HG03045 (cell line): ENCODE results near the gene HYAL1.

ENCODE experiments used
- ATAC-seq: cut with Tn5 transposase; IDR thresholded peaks from one replicate; pipeline ENCODE4 v1.9.1; 2021; ENCODE audit warnings: mild to moderate bottlenecking, moderate library complexity; ENCODE audit not compliant: unreplicated experiment

Gene HYAL1

GRCh38 chr3:50303013-50303815, at the start of gene HYAL1:
Gene HYAL1 (minus strand): TSS chr3:50303574. CDS start chr3:50302956, 618 bp downstream.
- ATAC-seq, result no peak

GRCh38 chr3:50352781-50353180, 49.4 kb upstream of the HYAL1 start:
- no peak for ATAC-seq

GRCh38 chr3:50351323-50351697, 47.9 kb upstream of the HYAL1 start:
- no peak for ATAC-seq

GRCh38 chr3:50350527-50351322, 47.4 kb upstream of the HYAL1 start, which contains the start of the genes CYB561D2 and NPRL2:
Gene CYB561D2 (plus strand): TSS chr3:50350862. CDS start chr3:50351434, 572 bp downstream.
Gene NPRL2 (minus strand): TSS chr3:50350775. CDS start chr3:50350652, 123 bp downstream.
- peak; percentile 89 for ATAC-seq

- ATAC-seq, result no peak
These were observed 46.8 kb upstream of the HYAL1 start for GRCh38 chr3:50350213-50350526.

- no peak for ATAC-seq
These were observed 43.9 kb upstream of the HYAL1 start for GRCh38 chr3:50347187-50347813.

GRCh38 chr3:50345586-50346234, 42.3 kb upstream of the HYAL1 start, which contains the start of gene ZMYND10:
Gene ZMYND10 (minus strand): TSS chr3:50345732. CDS start chr3:50345579, 153 bp downstream.
- ATAC-seq, result no peak

- ATAC-seq, result no peak
These were observed 41.6 kb upstream of the HYAL1 start for GRCh38 chr3:50345008-50345407.

GRCh38 chr3:50342813-50343633, 39.6 kb upstream of the HYAL1 start:
- ATAC-seq, result no peak

GRCh38 chr3:50341996-50342650, 38.7 kb upstream of the HYAL1 start:
- ATAC-seq, result no peak

GRCh38 chr3:50341537-50341936, 38.2 kb upstream of the HYAL1 start:
- no peak for ATAC-seq

- no peak for ATAC-seq
These were observed 37.3 kb upstream of the HYAL1 start, which contains the start of gene RASSF1 for GRCh38 chr3:50340448-50341329. Gene RASSF1 (minus strand): TSS chr3:50340836. CDS start chr3:50340805, 31 bp downstream.

GRCh38 chr3:50340147-50340447, 36.7 kb upstream of the HYAL1 start:
- ATAC-seq, result no peak

- ATAC-seq, result no peak
These were observed 36.2 kb upstream of the HYAL1 start for GRCh38 chr3:50339485-50340146.

- ATAC-seq, result no peak
These were observed 35.6 kb upstream of the HYAL1 start for GRCh38 chr3:50338965-50339364.

- ATAC-seq, result peak; percentile 79
These were observed 33.9 kb upstream of the HYAL1 start for GRCh38 chr3:50337175-50337861.

- ATAC-seq, result peak; percentile 40
These were observed 33.2 kb upstream of the HYAL1 start for GRCh38 chr3:50336452-50337174.
